ENCODE measurements around the gene KLC4. TPM values are rescaled to one million over a fixed set of nuclear protein-coding genes. Genes with fewer than 3 reads are reported as not detected.

Gene KLC4
- total and polyA plus RNA-seq, 9 of the 15 experiments (the other 6 are each of a cell fraction or from before 2014, with no cell fraction given), result 1.7 to 16.2 (median 7.7) TPM

DNA sequence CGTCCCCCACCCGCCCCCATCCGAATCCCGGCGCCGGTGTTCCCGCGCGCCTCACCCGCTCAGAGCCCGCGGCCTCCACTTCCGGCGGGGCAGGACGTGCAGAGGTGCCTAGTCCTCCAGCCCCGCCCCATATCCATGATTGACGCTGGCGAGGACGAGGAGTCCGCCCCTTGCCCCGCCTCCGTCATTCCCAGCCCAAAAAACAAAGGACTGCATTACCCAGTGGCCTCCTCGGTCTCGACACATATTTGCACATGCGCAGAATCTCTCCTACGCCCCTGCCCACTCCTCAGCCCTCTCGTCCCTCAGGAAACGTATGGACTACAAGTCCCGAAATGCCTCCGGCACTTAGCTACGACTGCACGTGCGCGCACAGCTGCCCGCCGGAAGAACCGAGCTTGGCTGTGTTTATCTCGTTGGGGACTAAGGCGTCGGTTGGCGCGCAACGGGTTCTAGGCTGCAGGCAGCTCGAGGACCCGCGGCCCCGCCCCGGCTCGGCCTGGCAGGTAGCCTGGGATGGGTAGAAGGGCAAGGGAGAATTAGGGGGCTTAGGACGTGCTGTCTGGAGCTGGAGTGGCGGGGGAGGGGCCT lies 45.5 kb upstream of the KLC4 start, which contains the start of the genes KLHDC3 and MEA1 (continued):
- TF ChIP-seq STAT5B (CRISPR knock-in tag; IDR thresholded peaks at IDR 0.05), result no peak
- TF ChIP-seq FOXJ2 (tag; IDR thresholded peaks at IDR 0.05), result peak; percentile 55; the same call in 1 of the 2 replicates
- TF ChIP-seq ZNF778 (CRISPR knock-in tag; IDR thresholded peaks at IDR 0.05), result no peak
- 0 out of 2 replicates have a peak, but pooled peaks have one; percentile 21 for TF ChIP-seq ZNF609 (CRISPR knock-in tag; IDR thresholded peaks at IDR 0.05; ENCODE audit: borderline replicate concordance)
- TF ChIP-seq CREB3 (tag; conservative IDR thresholded peaks at IDR 0.05; ENCODE audit: low read depth), result no peak
- TF ChIP-seq GABPB1 (CRISPR knock-in tag; IDR thresholded peaks at IDR 0.05), result peak; percentile 92
- TF ChIP-seq BHLHE40 (IDR thresholded peaks at IDR 0.05; ENCODE audit: low read length), result peak; percentile 100
- no peak for TF ChIP-seq ZNF408 (CRISPR knock-in tag; IDR thresholded peaks at IDR 0.05; ENCODE audit: low read depth)
- TF ChIP-seq CBX5 (IDR thresholded peaks at IDR 0.05; ENCODE audit: borderline replicate concordance, low read depth), result no peak
- TF ChIP-seq DMBX1 (CRISPR knock-in tag; IDR thresholded peaks at IDR 0.05; ENCODE audit: borderline replicate concordance), result no peak
- peak; percentile 88 for TF ChIP-seq RBFOX2 (IDR thresholded peaks at IDR 0.05; ENCODE audit: low read depth, low read length)
- no peak; the same call in 1 of the 2 replicates for TF ChIP-seq CBFA2T3 (IDR thresholded peaks at IDR 0.05)
- peak; percentile 74 for TF ChIP-seq C11orf30 (IDR thresholded peaks at IDR 0.05; ENCODE audit: low read depth)
- TF ChIP-seq ELF1 (tag; IDR thresholded peaks at IDR 0.05), result peak; percentile 88
- TF ChIP-seq, protein P1, sequence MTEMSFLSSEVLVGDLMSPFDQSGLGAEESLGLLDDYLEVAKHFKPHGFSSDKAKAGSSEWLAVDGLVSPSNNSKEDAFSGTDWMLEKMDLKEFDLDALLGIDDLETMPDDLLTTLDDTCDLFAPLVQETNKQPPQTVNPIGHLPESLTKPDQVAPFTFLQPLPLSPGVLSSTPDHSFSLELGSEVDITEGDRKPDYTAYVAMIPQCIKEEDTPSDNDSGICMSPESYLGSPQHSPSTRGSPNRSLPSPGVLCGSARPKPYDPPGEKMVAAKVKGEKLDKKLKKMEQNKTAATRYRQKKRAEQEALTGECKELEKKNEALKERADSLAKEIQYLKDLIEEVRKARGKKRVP (CRISPR knock-in tag; IDR thresholded peaks at IDR 0.05), result no peak
- TF ChIP-seq ZNF551 (CRISPR knock-in tag; IDR thresholded peaks at IDR 0.05), result no peak
- no peak for TF ChIP-seq ZNF184 (CRISPR knock-in tag; IDR thresholded peaks at IDR 0.05)
- TF ChIP-seq ZNF586 (CRISPR knock-in tag; conservative IDR thresholded peaks at IDR 0.05), result no peak
- TF ChIP-seq, protein P2, sequence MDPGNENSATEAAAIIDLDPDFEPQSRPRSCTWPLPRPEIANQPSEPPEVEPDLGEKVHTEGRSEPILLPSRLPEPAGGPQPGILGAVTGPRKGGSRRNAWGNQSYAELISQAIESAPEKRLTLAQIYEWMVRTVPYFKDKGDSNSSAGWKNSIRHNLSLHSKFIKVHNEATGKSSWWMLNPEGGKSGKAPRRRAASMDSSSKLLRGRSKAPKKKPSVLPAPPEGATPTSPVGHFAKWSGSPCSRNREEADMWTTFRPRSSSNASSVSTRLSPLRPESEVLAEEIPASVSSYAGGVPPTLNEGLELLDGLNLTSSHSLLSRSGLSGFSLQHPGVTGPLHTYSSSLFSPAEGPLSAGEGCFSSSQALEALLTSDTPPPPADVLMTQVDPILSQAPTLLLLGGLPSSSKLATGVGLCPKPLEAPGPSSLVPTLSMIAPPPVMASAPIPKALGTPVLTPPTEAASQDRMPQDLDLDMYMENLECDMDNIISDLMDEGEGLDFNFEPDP (CRISPR knock-in tag; IDR thresholded peaks at IDR 0.05), result no peak
- no peak for TF ChIP-seq GABPB2 (CRISPR knock-in tag; conservative IDR thresholded peaks at IDR 0.05)
- no peak for TF ChIP-seq NR2C1 (IDR thresholded peaks at IDR 0.05)
- peak; percentile 62; the same call in 1 of the 2 replicates for TF ChIP-seq NR2C1 (tag; IDR thresholded peaks at IDR 0.05)
- TF ChIP-seq TCF3 (CRISPR knock-in tag; IDR thresholded peaks at IDR 0.05), result 0 out of 2 replicates have a peak, but pooled peaks have one; percentile 33
